Epithelial cell of proximal tubule (primary cell): Measurements from ENCODE around the gene JPT1. TPM values are rescaled to one million over a fixed set of nuclear protein-coding genes. Genes with fewer than 3 reads are reported as not detected.

Source experiments
- DNase-seq: peaks from one replicate; pipeline ENCODE4 v3.0.0-alpha.2; 2011; ENCODE audit warnings: low read depth
- H3K4me3 ChIP-seq: 2 replicates; pipeline ENCODE4 v1.5.1; 2011; ENCODE audit warnings: low read depth, mild to moderate bottlenecking, low read length
- CTCF ChIP-seq: conservative IDR thresholded peaks from 2 replicates; pipeline ENCODE4 v1.5.1; 2012; ENCODE audit warnings: low read depth, mild to moderate bottlenecking, low read length
- total RNA-seq: library from RNA; depleted of rRNA; stranded (reverse); fragments of >200 nt; gene quantifications from 2 replicates; pipeline ENCODE4 v1.2.3, GENCODE V29; 2015

The JPT1 gene
- total RNA-seq, 1 donor from 2014 or later: 539 TPM

GRCh38 chr17:75155191-75155601 lies 884 bp upstream of the JPT1 start:
- no peak for TF ChIP-seq CTCF
- no peak overlapping the region for H3K4me3 ChIP-seq
- DNase-seq: peak; percentile 45

GRCh38 chr17:75153780-75154194 lies 525 bp downstream of the JPT1 start:
- DNase-seq: no peak
- TF ChIP-seq CTCF: no peak
- peak overlapping the region; percentile 97 for H3K4me3 ChIP-seq

GRCh38 chr17:75152922-75153779 lies 1.2 kb downstream of the JPT1 start:
- peak overlapping the region; percentile 97 for H3K4me3 ChIP-seq
- DNase-seq: no peak
- no peak for TF ChIP-seq CTCF

- TF ChIP-seq CTCF: no peak
- peak overlapping the region; percentile 97 for H3K4me3 ChIP-seq
- no peak for DNase-seq
These were observed 1.8 kb downstream of the JPT1 start for GRCh38 chr17:75152523-75152921.

DNA sequence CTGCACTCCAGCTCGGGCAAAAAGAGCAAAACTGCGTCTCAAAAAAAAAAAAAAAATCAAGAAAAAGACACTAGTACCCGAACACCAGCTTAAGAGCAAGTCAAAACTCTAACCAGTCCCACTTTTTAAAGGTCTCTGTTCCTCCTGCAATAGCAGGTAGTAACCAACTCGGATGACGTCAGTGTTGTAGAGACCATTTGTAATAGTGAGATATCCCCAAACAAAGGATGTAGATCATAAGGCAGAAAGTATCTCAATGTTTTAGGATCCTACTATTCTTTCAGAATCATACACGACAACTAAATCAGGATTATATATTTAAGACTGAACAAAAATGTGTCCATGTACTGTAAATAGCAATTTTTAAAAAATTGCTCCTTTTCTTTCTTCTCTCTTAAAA lies 2.4 kb downstream of the JPT1 start:
- no peak overlapping the region for H3K4me3 ChIP-seq
- TF ChIP-seq CTCF: no peak
- no peak for DNase-seq

DNA sequence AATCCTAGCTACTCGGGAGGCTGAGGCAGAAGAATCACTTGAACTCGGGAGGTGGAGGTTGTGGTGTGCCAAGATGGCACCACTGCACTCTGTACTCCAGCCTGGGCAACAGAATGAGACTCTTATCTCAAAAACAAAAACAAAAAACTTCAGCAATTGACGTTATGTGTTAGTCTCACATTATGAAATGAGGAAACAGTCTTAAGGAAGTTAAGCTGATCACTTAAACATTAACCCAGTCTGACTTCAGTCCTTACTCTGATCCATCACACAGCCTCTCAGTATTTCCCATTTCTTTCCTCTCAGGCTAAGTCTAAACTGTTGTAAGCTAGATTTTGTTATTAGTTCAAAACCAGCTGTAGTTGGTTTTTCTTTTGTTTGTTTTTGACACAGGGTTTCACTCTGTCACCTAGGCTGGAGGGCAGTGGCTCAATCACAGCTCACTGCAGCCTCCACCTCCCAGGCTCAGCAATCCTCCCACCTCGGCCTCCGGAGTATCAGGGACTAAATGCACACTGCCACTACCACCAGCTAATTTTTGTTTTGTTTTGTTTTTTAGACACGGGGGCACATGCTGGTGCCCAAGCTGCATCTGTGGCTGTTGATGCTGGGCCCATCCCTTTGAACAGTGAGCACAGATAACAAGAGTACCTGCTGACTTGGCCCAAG lies 6.3 kb downstream of the JPT1 start:
- no peak for TF ChIP-seq CTCF
- no peak overlapping the region for H3K4me3 ChIP-seq
- DNase-seq: no peak
